ENCODE data around the gene MIS18A.

Gene MIS18A

DNA sequence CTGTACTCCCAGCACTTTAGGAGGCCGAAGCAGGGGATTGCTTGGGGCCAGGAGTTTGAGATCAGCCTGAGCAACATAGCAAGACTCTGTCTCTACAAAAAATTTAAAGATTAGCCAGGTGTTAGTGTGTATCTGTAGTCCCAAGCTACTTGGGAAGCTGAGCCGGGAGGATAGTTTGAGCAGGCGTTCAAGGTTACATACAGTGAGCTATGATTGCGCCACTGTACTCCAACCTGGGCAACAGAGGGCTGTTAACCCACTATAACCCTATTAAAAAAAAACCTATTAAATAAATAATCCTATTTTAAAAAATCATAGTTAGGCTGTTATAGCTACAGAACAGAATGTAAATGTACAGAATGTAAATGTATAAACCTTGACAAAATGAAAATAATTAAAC is 2.2 kb downstream of the MIS18A start:
- no peak for TF ChIP-seq YY1 (IDR thresholded peaks at IDR 0.05; ENCODE audit: low read depth)
- no peak for TF ChIP-seq RAD21 (IDR thresholded peaks at IDR 0.05; ENCODE audit: low read depth)
- TF ChIP-seq CEBPB (IDR thresholded peaks at IDR 0.05), result no peak
- no peak for TF ChIP-seq FOXM1 (IDR thresholded peaks at IDR 0.05; ENCODE audit: borderline replicate concordance, low read depth)
- no peak for TF ChIP-seq TAF1 (IDR thresholded peaks at IDR 0.05; ENCODE audit: low read depth)
- TF ChIP-seq ZBTB7A (IDR thresholded peaks at IDR 0.05; ENCODE audit: low read depth), result no peak
- no peak for TF ChIP-seq EP300 (IDR thresholded peaks at IDR 0.05; ENCODE audit: borderline replicate concordance)
- TF ChIP-seq, protein P1, sequence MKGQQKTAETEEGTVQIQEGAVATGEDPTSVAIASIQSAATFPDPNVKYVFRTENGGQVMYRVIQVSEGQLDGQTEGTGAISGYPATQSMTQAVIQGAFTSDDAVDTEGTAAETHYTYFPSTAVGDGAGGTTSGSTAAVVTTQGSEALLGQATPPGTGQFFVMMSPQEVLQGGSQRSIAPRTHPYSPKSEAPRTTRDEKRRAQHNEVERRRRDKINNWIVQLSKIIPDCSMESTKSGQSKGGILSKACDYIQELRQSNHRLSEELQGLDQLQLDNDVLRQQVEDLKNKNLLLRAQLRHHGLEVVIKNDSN (IDR thresholded peaks at IDR 0.05), result no peak
- TF ChIP-seq CREB1 (IDR thresholded peaks at IDR 0.05; ENCODE audit: low read depth), result no peak
- TF ChIP-seq, protein P2, sequence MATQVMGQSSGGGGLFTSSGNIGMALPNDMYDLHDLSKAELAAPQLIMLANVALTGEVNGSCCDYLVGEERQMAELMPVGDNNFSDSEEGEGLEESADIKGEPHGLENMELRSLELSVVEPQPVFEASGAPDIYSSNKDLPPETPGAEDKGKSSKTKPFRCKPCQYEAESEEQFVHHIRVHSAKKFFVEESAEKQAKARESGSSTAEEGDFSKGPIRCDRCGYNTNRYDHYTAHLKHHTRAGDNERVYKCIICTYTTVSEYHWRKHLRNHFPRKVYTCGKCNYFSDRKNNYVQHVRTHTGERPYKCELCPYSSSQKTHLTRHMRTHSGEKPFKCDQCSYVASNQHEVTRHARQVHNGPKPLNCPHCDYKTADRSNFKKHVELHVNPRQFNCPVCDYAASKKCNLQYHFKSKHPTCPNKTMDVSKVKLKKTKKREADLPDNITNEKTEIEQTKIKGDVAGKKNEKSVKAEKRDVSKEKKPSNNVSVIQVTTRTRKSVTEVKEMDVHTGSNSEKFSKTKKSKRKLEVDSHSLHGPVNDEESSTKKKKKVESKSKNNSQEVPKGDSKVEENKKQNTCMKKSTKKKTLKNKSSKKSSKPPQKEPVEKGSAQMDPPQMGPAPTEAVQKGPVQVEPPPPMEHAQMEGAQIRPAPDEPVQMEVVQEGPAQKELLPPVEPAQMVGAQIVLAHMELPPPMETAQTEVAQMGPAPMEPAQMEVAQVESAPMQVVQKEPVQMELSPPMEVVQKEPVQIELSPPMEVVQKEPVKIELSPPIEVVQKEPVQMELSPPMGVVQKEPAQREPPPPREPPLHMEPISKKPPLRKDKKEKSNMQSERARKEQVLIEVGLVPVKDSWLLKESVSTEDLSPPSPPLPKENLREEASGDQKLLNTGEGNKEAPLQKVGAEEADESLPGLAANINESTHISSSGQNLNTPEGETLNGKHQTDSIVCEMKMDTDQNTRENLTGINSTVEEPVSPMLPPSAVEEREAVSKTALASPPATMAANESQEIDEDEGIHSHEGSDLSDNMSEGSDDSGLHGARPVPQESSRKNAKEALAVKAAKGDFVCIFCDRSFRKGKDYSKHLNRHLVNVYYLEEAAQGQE (IDR thresholded peaks at IDR 0.05; ENCODE audit: low read depth), result no peak
- TF ChIP-seq, protein P3, sequence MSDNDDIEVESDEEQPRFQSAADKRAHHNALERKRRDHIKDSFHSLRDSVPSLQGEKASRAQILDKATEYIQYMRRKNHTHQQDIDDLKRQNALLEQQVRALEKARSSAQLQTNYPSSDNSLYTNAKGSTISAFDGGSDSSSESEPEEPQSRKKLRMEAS (IDR thresholded peaks at IDR 0.05), result no peak

DNA sequence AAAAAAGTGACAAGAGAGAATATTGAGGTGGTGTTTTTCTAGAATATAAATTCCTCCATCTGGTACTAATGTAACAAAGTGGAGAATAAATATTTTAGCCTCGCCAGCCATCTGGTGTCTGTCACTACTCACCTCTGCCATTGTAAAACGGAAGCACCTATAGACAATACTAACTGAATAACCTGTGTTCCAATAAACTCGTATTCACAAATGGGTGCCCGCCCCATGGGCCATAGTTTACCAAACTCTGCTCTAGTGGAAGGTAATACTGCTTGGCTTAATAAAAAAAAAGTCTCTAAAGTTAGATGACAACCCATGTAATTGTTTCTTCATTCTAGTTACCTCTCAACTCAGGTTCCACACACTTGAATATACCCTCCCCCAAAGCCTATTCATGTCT is 8.1 kb downstream of the MIS18A start:
- no peak for TF ChIP-seq TEAD4 (IDR thresholded peaks at IDR 0.05)
- no peak for TF ChIP-seq EGR1 (IDR thresholded peaks at IDR 0.05)
- no peak for TF ChIP-seq CEBPB (IDR thresholded peaks at IDR 0.05)
- no peak for TF ChIP-seq TAF1 (IDR thresholded peaks at IDR 0.05; ENCODE audit: low read depth)
- no peak for TF ChIP-seq ZBTB7A (IDR thresholded peaks at IDR 0.05; ENCODE audit: low read depth)
- TF ChIP-seq, protein P1 (IDR thresholded peaks at IDR 0.05), result no peak
- no peak for TF ChIP-seq FOXM1 (IDR thresholded peaks at IDR 0.05; ENCODE audit: borderline replicate concordance, low read depth)

DNA sequence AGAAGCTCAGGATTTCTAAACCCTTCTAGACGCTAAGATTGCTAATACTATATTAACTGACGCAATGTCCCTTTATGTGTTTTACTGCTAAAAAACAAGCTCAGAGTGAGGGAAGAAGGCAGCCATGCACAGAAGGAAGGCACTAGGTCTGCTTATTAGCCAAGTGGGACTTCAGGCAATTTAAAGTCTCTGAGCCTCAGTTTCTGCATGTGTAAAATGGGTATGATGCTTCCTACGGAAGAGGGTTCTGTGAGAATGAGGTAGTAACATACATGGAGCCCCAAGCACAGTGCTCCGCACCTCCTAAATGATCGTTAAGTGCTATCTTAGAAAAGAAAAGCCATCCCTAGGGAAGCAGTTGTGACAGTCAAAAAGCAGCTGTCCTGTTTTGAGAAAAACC is 16.9 kb downstream of the MIS18A start:
- TF ChIP-seq EP300 (IDR thresholded peaks at IDR 0.05; ENCODE audit: borderline replicate concordance) (no peak), TAF1 (IDR thresholded peaks at IDR 0.05; ENCODE audit: low read depth) (no peak), TCF12 (IDR thresholded peaks at IDR 0.05; ENCODE audit: low read depth) (no peak), NFIC (IDR thresholded peaks at IDR 0.05) (no peak), RAD21 (IDR thresholded peaks at IDR 0.05; ENCODE audit: low read depth) (no peak), ZBTB7A (IDR thresholded peaks at IDR 0.05; ENCODE audit: low read depth) (no peak), CEBPB (IDR thresholded peaks at IDR 0.05) (no peak), CREB1 (IDR thresholded peaks at IDR 0.05; ENCODE audit: low read depth) (no peak), EGR1 (IDR thresholded peaks at IDR 0.05) (no peak), TEAD4 (IDR thresholded peaks at IDR 0.05) (no peak)
- TF ChIP-seq, protein P2 (IDR thresholded peaks at IDR 0.05; ENCODE audit: low read depth), result no peak
- TF ChIP-seq, protein P1 (IDR thresholded peaks at IDR 0.05), result no peak

DNA sequence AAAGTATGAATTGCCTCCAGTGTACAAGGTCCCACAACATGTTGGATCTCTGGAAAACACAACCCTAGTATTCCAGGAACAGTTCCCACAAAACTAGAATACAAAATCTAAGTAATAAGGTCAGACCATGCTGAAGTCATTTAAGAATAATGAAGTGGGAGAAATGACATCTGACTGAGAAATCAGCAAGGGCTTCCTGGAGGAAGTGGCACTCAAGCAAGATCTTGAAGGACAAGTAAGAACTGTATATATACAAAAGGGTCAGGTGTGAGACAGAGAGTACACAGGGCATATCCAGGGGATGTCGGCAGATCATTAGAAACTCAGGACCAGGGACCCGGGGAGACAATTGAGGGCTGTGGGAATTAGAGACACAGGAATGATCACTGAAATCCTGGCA is 18.7 kb downstream of the MIS18A start:
- TF ChIP-seq FOXM1 (IDR thresholded peaks at IDR 0.05; ENCODE audit: borderline replicate concordance, low read depth) (no peak), CREB1 (IDR thresholded peaks at IDR 0.05; ENCODE audit: low read depth) (no peak), YY1 (IDR thresholded peaks at IDR 0.05; ENCODE audit: low read depth) (no peak), EP300 (IDR thresholded peaks at IDR 0.05; ENCODE audit: borderline replicate concordance) (no peak)
- TF ChIP-seq, protein P1 (IDR thresholded peaks at IDR 0.05), result no peak

DNA sequence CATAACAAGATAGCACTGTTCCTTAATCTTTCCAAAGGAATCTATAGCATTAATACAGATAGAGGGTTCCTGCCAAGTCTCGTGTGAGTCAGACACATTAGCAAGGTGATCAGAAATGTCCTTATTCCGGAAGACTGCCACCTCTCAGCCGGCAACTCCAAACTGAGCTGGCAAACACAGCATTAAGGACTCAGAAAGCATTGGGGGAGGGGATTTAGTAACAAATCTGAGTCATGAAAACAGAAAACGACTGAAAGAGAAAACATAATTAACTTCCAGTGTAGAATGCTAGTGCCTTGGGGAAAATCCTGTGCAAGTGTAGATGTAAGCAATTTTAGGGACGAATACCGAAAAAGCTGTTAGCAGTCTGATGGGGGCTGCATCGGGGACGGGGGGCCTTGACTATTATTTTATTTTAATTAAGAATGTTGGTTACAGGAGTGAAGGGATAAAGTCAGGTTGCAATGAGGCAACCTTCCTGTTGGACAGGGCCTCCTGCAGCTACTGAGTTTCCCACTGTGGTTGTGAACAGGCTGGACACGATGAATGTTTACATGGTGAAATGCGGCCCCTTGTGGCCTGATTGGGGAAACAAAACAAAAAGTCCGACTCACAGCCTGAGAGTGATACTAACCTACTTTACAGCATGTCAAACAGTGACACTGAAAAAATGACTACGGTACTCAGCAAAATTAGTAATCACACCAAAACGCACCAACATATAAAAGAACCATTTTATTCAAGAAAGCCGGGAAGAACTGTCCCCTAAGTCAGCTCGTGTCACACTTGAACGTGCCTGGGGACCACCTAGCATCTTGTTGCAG is 20.7 kb downstream of the MIS18A start:
- TF ChIP-seq TCF12 (IDR thresholded peaks at IDR 0.05; ENCODE audit: low read depth) (no peak; the same call in 1 of the 2 replicates), TEAD4 (IDR thresholded peaks at IDR 0.05) (no peak), YY1 (IDR thresholded peaks at IDR 0.05; ENCODE audit: low read depth) (no peak), TAF1 (IDR thresholded peaks at IDR 0.05; ENCODE audit: low read depth) (no peak), CREB1 (IDR thresholded peaks at IDR 0.05; ENCODE audit: low read depth) (no peak), CEBPB (IDR thresholded peaks at IDR 0.05) (no peak), ZBTB7A (IDR thresholded peaks at IDR 0.05; ENCODE audit: low read depth) (no peak), EP300 (IDR thresholded peaks at IDR 0.05; ENCODE audit: borderline replicate concordance) (no peak), FOXM1 (IDR thresholded peaks at IDR 0.05; ENCODE audit: borderline replicate concordance, low read depth) (no peak), RAD21 (IDR thresholded peaks at IDR 0.05; ENCODE audit: low read depth) (peak; percentile 94), EGR1 (IDR thresholded peaks at IDR 0.05) (no peak), NFIC (IDR thresholded peaks at IDR 0.05) (peak; percentile 28; the same call in 1 of the 2 replicates)
- TF ChIP-seq, protein P2 (IDR thresholded peaks at IDR 0.05; ENCODE audit: low read depth), result peak; percentile 39; the same call in 1 of the 2 replicates
- TF ChIP-seq, protein P1 (IDR thresholded peaks at IDR 0.05), result no peak
- TF ChIP-seq, protein P3 (IDR thresholded peaks at IDR 0.05), result 0 out of 2 replicates have a peak, but pooled peaks have one; percentile 11
